Lower lobe of right lung (tissue), 2 donors: ENCODE results near the gene DPM2. TPM values are rescaled to one million over a fixed set of nuclear protein-coding genes. Genes with fewer than 3 reads are reported as not detected.

Source experiments
- ATAC-seq, 2 donors: fragments of 200-7000 bp; cut with Tn5 transposase; one replicate each; pipeline ENCODE4 v1.9.1; 2020 to 2022; ENCODE audit warnings: mild to moderate bottlenecking in 2 of 2, moderate library complexity in 2 of 2
- DNase-seq: peaks from one replicate; pipeline ENCODE4 v3.0.0-alpha.2; 2020
- H3K27ac ChIP-seq: fragments of 200-600 bp; one replicate; pipeline ENCODE4 v1.8.0; 2022
- H3K27me3 ChIP-seq: fragments of 200-600 bp; one replicate; pipeline ENCODE4 v1.8.0; 2022; ENCODE audit warnings: low read depth
- H3K36me3 ChIP-seq: fragments of 200-600 bp; one replicate; pipeline ENCODE4 v1.8.0; 2022; ENCODE audit warnings: mild to moderate bottlenecking
- H3K4me1 ChIP-seq: fragments of 200-600 bp; one replicate; pipeline ENCODE4 v1.8.0; 2022
- H3K4me3 ChIP-seq: fragments of 200-600 bp; one replicate; pipeline ENCODE4 v1.8.0; 2022; ENCODE audit warnings: mild to moderate bottlenecking
- H3K9me3 ChIP-seq: fragments of 200-600 bp; one replicate; pipeline ENCODE4 v1.8.0; 2022
- CTCF ChIP-seq: fragments of 200-600 bp; IDR thresholded peaks from one replicate; pipeline ENCODE4 v1.8.0; 2022; ENCODE audit warnings: antibody characterized with exemption, mild to moderate bottlenecking
- intact Hi-C: fragments of 100-400 bp; cut with DNase I; formaldehyde crosslinking; loops from one replicate; pipeline ENCODE4 v1.11.0; 2022
- total RNA-seq: library from RNA; stranded (reverse); fragmentation: NEBNext Ultra II Directional; extraction: Animal tissue kit (Norgen Biotek cat#: 25700); gene quantifications from one replicate; pipeline ENCODE4 v1.2.1, GENCODE V29; 2021
- donor health status: DM: no; HTN: yes; CAD: no; lungs with severe emphysema.

The DPM2 gene
- total RNA-seq, 1 donor from 2014 or later, result 33.7 TPM

DNA sequence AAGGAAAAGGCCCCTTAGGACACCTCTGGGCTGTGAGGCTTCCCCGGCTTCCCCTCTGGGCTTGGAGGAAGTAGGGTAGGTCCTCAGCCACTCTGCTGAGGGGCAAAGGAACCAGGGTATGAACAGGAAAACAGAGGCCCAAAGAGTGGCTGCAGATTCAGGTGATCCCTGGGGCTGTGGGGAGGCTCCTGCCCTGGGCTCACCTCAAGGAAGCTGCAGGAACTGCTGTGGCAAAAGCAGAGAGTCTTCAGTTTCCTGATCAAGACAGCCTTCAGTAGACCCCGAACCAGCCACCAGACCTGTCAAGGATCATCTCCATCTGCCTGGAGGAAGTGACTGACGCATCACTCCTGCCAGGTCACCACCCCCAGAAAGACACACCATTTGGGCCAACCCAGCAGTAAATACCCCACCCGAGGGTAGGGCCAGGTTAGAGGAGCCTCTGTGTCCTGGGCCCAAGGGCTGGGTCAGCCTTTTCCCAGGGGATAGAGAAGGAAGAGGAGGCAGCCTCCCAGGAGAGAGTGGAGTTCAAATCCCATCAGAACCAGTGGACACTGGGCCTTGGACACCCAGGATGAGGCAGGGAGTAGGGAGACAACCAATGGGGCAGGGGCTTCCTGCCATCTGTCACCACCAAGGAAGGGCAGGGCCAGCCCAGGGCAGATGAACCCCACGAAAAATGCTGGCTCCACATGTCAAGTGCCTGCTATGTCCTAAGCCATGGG, 32.5 kb downstream of the DPM2 start:
- H3K4me1 ChIP-seq, result peaks cover 74% of the 10 kb centered on the region
- no peaks in the 10 kb centered on the region for H3K27me3 ChIP-seq
- peak overlapping the region; percentile 27 for H3K4me3 ChIP-seq
- no peaks in the 10 kb centered on the region for H3K9me3 ChIP-seq
- intact Hi-C loops, result no loop called here
- DNase-seq (no peak), ATAC-seq (peak; percentile 11 to 22)
- peak overlapping the region; percentile 86 for H3K27ac ChIP-seq
- no peak for TF ChIP-seq CTCF
- peaks cover 22% of the 10 kb centered on the region for H3K36me3 ChIP-seq

GRCh38 chr9:127904561-127905003, 33.1 kb downstream of the DPM2 start:
- Histone ChIP-seq H3K4me3 (peak overlapping the region; percentile 27), H3K9me3 (no peaks in the 10 kb centered on the region), H3K4me1 (peaks cover 77% of the 10 kb centered on the region), H3K27me3 (no peaks in the 10 kb centered on the region), H3K27ac (peak overlapping the region; percentile 86), H3K36me3 (peaks cover 16% of the 10 kb centered on the region)
- peak; percentile 89 for DNase-seq
- no peak for TF ChIP-seq CTCF
- intact Hi-C loops, result no loop called here
- peak; percentile 60 to 79 for ATAC-seq

DNA sequence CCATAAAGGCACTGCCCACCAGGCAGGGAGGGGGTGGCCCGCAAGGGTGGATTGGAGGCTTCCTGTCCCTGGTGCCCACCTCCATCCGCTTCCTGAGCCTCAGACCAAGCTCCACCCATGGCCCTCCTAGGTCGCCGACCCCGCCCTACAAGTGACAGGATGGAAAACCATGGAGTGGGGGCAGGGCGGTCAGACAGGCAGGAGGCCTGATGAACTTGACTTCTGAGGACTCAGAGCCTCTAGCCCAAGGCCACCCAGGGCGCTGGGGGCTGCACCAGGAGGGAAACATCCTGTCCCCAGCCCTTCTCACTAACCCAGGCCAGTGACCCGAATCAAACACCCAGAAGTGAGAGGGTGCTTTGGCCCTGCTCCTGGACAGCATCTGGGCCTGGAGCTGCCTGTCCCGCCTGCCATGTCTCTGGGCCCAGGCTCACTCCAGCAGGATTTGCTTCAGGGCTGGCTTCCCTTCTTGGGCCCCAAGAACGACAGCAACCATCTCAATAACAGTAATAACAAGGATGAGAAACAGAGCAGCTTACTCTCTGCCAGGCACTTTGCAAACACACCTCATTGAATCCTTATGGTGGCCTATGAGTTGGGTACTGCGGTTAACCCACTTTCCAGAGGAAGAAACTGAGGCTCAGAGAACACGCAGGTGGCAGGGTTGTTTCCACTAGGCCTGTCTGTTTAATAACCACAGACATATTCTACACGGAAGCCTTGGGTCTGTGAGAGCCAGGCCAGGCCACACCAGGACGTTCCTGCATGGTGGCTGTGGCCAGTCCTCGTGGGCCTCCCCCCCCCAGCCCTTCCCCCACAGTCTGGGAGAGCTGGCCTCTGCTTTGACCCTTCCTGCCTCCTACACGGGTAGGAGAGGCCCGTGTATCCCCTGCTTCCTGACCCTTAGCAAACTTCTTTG, 33.8 kb downstream of the DPM2 start:
- H3K27me3 ChIP-seq, result no peaks in the 10 kb centered on the region

DNA sequence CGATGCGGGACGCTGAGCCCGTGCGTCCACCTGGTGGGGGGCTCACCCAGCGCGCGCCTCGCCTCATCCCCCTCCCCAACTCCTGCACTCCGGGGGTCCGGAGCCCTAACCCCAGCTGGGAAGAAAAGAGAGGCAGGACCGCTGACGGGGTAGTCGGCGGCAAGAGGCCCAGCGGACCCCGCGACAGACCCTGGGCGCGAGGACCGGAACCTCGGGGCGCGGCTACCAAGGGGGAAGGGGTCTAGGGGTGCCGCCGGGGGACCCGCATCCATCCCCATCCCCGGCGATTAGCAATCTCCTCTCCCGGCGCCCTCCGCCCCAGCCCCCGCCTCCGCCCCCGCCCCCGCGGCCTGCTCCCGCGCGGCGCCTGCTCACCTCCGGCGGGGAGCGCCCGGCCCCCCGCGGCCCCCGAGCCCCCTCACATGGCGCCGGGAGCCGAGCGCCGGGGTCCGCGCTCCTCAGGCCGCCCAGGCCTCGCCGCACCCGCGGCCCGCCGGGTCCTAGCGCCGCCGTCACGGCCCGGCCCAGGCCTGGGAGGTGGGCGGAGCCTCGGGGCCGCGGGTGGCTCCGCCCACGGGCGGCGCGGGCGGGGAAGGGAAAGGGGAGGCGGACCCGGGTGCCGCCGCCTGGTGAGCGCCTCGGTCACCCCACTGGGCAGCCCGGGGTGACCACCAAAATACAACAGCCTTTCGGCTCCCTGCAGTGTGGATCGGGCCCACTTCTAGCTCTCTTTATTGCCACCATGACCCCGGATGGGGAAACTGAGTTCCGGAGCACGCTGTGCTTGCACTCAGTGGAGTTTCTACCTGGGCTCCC, 38.3 kb downstream of the DPM2 start, which contains the start of gene ST6GALNAC6:
Gene ST6GALNAC6, minus strand, starts transcription at position 476 of the 816 bp plus-strand sequence. CDS start 1,622 bp downstream, outside the sequence.
- no peak for TF ChIP-seq CTCF
- intact Hi-C loops, result no loop called here
- peak within 1 kb of the TSS; percentile 99 for H3K4me3 ChIP-seq
- H3K27ac ChIP-seq, result peak within 1 kb of the TSS; percentile 91
- peaks cover 66% of the 10 kb centered on the region for H3K4me1 ChIP-seq
- H3K9me3 ChIP-seq, result no peaks in the 10 kb centered on the region
- DNase-seq (peak; percentile 83), ATAC-seq (peak; percentile 79 to 88)
- H3K36me3 ChIP-seq, result peaks cover 22% of the 10 kb centered on the region
- no peaks in the 10 kb centered on the region for H3K27me3 ChIP-seq

More for the DNA sequence above, 33.8 kb downstream of the DPM2 start:
- ATAC-seq (peak; percentile 39 to 59), DNase-seq (peak; percentile 89)
- Histone ChIP-seq H3K36me3 (peaks cover 11% of the 10 kb centered on the region), H3K9me3 (no peaks in the 10 kb centered on the region), H3K4me3 (peak overlapping the region; percentile 27), H3K27ac (peak overlapping the region; percentile 86), H3K4me1 (peaks cover 77% of the 10 kb centered on the region)
- intact Hi-C loops, result no loop called here
- no peak for TF ChIP-seq CTCF
